Activated T-cell treated with anti-CD3 and anti-CD28 coated beads, Interleukin-2, amount 50 U/mL, for 4 hours (primary cell): ENCODE results near the gene RNF17. TPM values are rescaled to one million over a fixed set of nuclear protein-coding genes. Genes with fewer than 3 reads are reported as not detected.
A peak's percentile ranks its signal among the peaks of the same experiment; 100 is the strongest.
"Not testable (repeated sequence)": the region's sequence is repeated elsewhere in the genome, so short reads cannot be mapped to it uniquely, and the experiment has no call there.

ENCODE experiments used
- ATAC-seq, 2 donors: fragments of 200-7000 bp; cut with Tn5 transposase; one replicate each; pipeline ENCODE4 v1.10.0; 2021
- DNase-seq: peaks from one replicate; pipeline ENCODE4 v3.0.0-alpha.2; 2020
- H3K27me3 Mint-ChIP-seq: one replicate; pipeline ENCODE4 v1.8.0; 2021; ENCODE audit warnings: low read depth, mixed read lengths
- H3K36me3 Mint-ChIP-seq: one replicate; pipeline ENCODE4 v1.8.0; 2022; ENCODE audit warnings: mixed read lengths; ENCODE audit not compliant: insufficient read depth
- H3K4me1 Mint-ChIP-seq: one replicate; pipeline ENCODE4 v1.8.0; 2021; ENCODE audit warnings: low read depth, mixed read lengths
- H3K4me3 Mint-ChIP-seq: one replicate; pipeline ENCODE4 v1.8.0; 2021; ENCODE audit warnings: mild to moderate bottlenecking, moderate library complexity, mixed read lengths
- H3K9me3 Mint-ChIP-seq: one replicate; pipeline ENCODE4 v1.8.0; 2021; ENCODE audit warnings: mixed read lengths
- total RNA-seq, 3 donors: library from RNA; stranded (reverse); gene quantifications; one replicate each; pipeline ENCODE4 v1.2.1, GENCODE V29; 2021

RNF17 gene
- total RNA-seq, result not detected

GRCh38 chr13:24763596-24764275 lies at the start of gene RNF17:
Gene RNF17 (plus strand): TSS chr13:24764169. CDS start chr13:24764204, 35 bp downstream.
- H3K4me1 Mint-ChIP-seq, result no peaks in the 10 kb centered on the region
- H3K9me3 Mint-ChIP-seq, result no peaks in the 10 kb centered on the region
- H3K4me3 Mint-ChIP-seq, result no peak within 1 kb of the TSS
- no peak for ATAC-seq
- H3K27me3 Mint-ChIP-seq, result peaks cover 11% of the 10 kb centered on the region
- H3K36me3 Mint-ChIP-seq, result no peaks in the 10 kb centered on the region
- DNase-seq, result no peak

GRCh38 chr13:24716011-24716410 lies 48.0 kb upstream of the RNF17 start:
- H3K4me3 Mint-ChIP-seq, result no peak overlapping the region
- H3K36me3 Mint-ChIP-seq, result no peaks in the 10 kb centered on the region
- no peak for ATAC-seq
- no peak for DNase-seq
- H3K27me3 Mint-ChIP-seq, result peaks cover 8% of the 10 kb centered on the region
- H3K9me3 Mint-ChIP-seq, result no peaks in the 10 kb centered on the region
- H3K4me1 Mint-ChIP-seq, result peaks cover 1% of the 10 kb centered on the region

- Mint-ChIP-seq H3K4me1 (peaks cover under 1% of the 10 kb centered on the region), H3K27me3 (peaks cover 8% of the 10 kb centered on the region), H3K9me3 (no peaks in the 10 kb centered on the region), H3K36me3 (no peaks in the 10 kb centered on the region), H3K4me3 (no peak overlapping the region)
- DNase-seq (no peak), ATAC-seq (no peak)
These were observed 47.5 kb upstream of the RNF17 start for GRCh38 chr13:24716446-24716845.

- no peak for ATAC-seq
- Mint-ChIP-seq H3K9me3 (no peaks in the 10 kb centered on the region), H3K27me3 (peaks cover 8% of the 10 kb centered on the region), H3K4me1 (no peaks in the 10 kb centered on the region), H3K4me3 (no peak overlapping the region), H3K36me3 (no peaks in the 10 kb centered on the region)
- no peak for DNase-seq
These were observed 46.8 kb upstream of the RNF17 start for GRCh38 chr13:24717217-24717616.

- DNase-seq, result no peak
- no peak for ATAC-seq
- Mint-ChIP-seq H3K9me3 (no peaks in the 10 kb centered on the region), H3K4me1 (no peaks in the 10 kb centered on the region), H3K27me3 (peaks cover 8% of the 10 kb centered on the region), H3K4me3 (no peak overlapping the region), H3K36me3 (no peaks in the 10 kb centered on the region)
These were observed 45.6 kb upstream of the RNF17 start for GRCh38 chr13:24718192-24718965.

- no peaks in the 10 kb centered on the region for H3K36me3 Mint-ChIP-seq
- ATAC-seq (no peak), DNase-seq (no peak)
- H3K4me1 Mint-ChIP-seq, result no peaks in the 10 kb centered on the region
- H3K9me3 Mint-ChIP-seq, result no peaks in the 10 kb centered on the region
- H3K4me3 Mint-ChIP-seq, result no peak overlapping the region
- H3K27me3 Mint-ChIP-seq, result peaks cover 8% of the 10 kb centered on the region
These were observed 44.8 kb upstream of the RNF17 start for GRCh38 chr13:24719139-24719538.

- Mint-ChIP-seq H3K4me3 (no peak overlapping the region), H3K4me1 (no peaks in the 10 kb centered on the region), H3K36me3 (no peaks in the 10 kb centered on the region), H3K27me3 (peaks cover 8% of the 10 kb centered on the region), H3K9me3 (no peaks in the 10 kb centered on the region)
- no peak for DNase-seq
- ATAC-seq, result no peak
These were observed 40.8 kb upstream of the RNF17 start for GRCh38 chr13:24723206-24723605.

GRCh38 chr13:24724714-24725113 lies 39.3 kb upstream of the RNF17 start:
- H3K9me3 Mint-ChIP-seq, result no peaks in the 10 kb centered on the region
- H3K27me3 Mint-ChIP-seq, result peaks cover 6% of the 10 kb centered on the region
- H3K36me3 Mint-ChIP-seq, result no peaks in the 10 kb centered on the region
- DNase-seq (no peak), ATAC-seq (no peak)
- H3K4me1 Mint-ChIP-seq, result no peaks in the 10 kb centered on the region
- H3K4me3 Mint-ChIP-seq, result no peak overlapping the region

GRCh38 chr13:24725379-24725778 lies 38.6 kb upstream of the RNF17 start:
- Mint-ChIP-seq H3K36me3 (no peaks in the 10 kb centered on the region), H3K4me1 (no peaks in the 10 kb centered on the region), H3K4me3 (no peak overlapping the region), H3K9me3 (no peaks in the 10 kb centered on the region), H3K27me3 (peaks cover 6% of the 10 kb centered on the region)
- no peak for ATAC-seq
- no peak for DNase-seq

GRCh38 chr13:24727731-24728601 lies 36.0 kb upstream of the RNF17 start:
- Mint-ChIP-seq H3K36me3 (no peaks in the 10 kb centered on the region), H3K9me3 (peaks cover 5% of the 10 kb centered on the region), H3K27me3 (peaks cover 11% of the 10 kb centered on the region), H3K4me3 (no peak overlapping the region), H3K4me1 (no peaks in the 10 kb centered on the region)
- ATAC-seq (peak; percentile 95), DNase-seq (peak; percentile 59)

- not testable (repeated sequence) for DNase-seq, H3K4me1 Mint-ChIP-seq, H3K36me3 Mint-ChIP-seq, H3K9me3 Mint-ChIP-seq, H3K4me3 Mint-ChIP-seq
- ATAC-seq, result peak in 1 of 2 donors; percentile 20
- H3K27me3 Mint-ChIP-seq, result peaks cover 11% of the 10 kb centered on the region
These were observed 32.9 kb upstream of the RNF17 start for GRCh38 chr13:24730873-24731567.

GRCh38 chr13:24734950-24735349 lies 29.0 kb upstream of the RNF17 start:
- DNase-seq, result no peak
- Mint-ChIP-seq H3K27me3 (peaks cover 5% of the 10 kb centered on the region), H3K4me1 (no peaks in the 10 kb centered on the region), H3K36me3 (no peaks in the 10 kb centered on the region), H3K9me3 (peaks cover 5% of the 10 kb centered on the region), H3K4me3 (no peak overlapping the region)
- ATAC-seq, result no peak

- Mint-ChIP-seq H3K36me3 (no peaks in the 10 kb centered on the region), H3K9me3 (no peaks in the 10 kb centered on the region), H3K4me3 (no peak overlapping the region), H3K4me1 (no peaks in the 10 kb centered on the region), H3K27me3 (peaks cover 2% of the 10 kb centered on the region)
- ATAC-seq, result no peak
- DNase-seq, result no peak
These were observed 26.9 kb upstream of the RNF17 start for GRCh38 chr13:24737042-24737441.

- H3K27me3 Mint-ChIP-seq, result peaks cover 4% of the 10 kb centered on the region
- DNase-seq, result no peak
- no peaks in the 10 kb centered on the region for H3K9me3 Mint-ChIP-seq
- no peaks in the 10 kb centered on the region for H3K36me3 Mint-ChIP-seq
- H3K4me3 Mint-ChIP-seq, result no peak overlapping the region
- no peak for ATAC-seq
- no peaks in the 10 kb centered on the region for H3K4me1 Mint-ChIP-seq
These were observed 25.6 kb upstream of the RNF17 start for GRCh38 chr13:24738366-24738847.
